Stimulated activated CD4-positive, alpha-beta T cell treated with anti-CD3 and anti-CD28 coated beads, TNF-alpha, amount 100 ng/mL, for 48 hours (primary cell): Measurements from ENCODE around the gene TMEM205.

Experiments
- DNase-seq, 3 donors: peaks; one replicate each; pipeline ENCODE4 v3.0.0-alpha.2; 2020; ENCODE audit warnings: low read depth in 3 of 3

TMEM205 gene

GRCh38 chr19:11299946-11300810, 45.9 kb downstream of the TMEM205 start:
- no peak for DNase-seq

DNA sequence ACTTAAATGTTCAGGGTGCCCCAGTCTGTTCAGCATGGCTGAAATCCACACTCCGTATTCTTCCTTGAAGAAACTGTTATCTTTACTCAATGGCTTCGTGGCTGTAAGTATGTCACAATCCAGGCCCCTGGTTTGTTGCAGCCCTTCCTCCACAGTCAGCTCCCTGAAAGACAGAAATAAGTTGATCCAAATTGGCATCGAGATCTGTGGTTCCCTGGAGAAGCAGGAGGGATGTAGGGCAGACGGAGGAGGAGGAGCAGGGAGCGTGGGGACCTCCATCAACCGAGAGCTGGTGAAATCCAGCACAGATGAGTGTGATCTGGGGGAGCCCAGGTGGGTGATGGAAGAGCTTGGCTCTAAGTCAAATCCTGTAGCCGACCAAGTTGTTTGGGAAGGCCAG, 49.8 kb downstream of the TMEM205 start:
- DNase-seq, result no peak

DNA sequence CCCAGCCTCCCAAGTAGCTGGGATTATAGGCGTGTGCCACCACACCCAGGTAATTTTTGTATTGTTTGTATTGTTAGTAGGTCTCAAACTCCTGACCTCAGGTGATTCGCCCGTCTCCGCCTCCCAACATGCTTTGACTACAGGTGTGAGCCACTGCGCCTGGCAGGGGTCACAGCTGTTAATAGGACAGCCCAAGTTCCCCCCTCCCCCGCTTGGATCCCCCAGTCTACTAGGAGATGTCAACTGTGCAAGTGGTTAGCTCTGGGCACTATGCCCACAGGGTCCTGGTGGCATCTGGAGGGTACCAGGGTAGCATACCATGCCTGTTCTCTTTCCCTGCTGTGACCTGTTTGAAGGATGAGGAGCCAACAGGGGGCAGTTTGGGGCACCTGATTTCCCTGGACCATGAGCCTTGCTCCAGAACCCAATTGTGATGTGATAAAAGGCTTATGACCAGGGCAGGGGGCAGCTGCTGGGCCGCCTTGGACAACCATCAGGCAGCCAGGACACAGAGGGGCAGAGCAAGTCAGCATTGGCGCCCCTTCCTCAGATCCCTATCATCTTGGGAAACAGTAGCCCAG, 50.3 kb downstream of the TMEM205 start, which contains the start of gene TSPAN16:
Gene TSPAN16, plus strand, starts transcription at position 496 of the 581 bp plus-strand sequence. CDS start 138 bp downstream, outside the sequence.
- DNase-seq, result no peak

GRCh38 chr19:11295180-11295579, 50.9 kb downstream of the TMEM205 start:
- DNase-seq, result no peak

DNA sequence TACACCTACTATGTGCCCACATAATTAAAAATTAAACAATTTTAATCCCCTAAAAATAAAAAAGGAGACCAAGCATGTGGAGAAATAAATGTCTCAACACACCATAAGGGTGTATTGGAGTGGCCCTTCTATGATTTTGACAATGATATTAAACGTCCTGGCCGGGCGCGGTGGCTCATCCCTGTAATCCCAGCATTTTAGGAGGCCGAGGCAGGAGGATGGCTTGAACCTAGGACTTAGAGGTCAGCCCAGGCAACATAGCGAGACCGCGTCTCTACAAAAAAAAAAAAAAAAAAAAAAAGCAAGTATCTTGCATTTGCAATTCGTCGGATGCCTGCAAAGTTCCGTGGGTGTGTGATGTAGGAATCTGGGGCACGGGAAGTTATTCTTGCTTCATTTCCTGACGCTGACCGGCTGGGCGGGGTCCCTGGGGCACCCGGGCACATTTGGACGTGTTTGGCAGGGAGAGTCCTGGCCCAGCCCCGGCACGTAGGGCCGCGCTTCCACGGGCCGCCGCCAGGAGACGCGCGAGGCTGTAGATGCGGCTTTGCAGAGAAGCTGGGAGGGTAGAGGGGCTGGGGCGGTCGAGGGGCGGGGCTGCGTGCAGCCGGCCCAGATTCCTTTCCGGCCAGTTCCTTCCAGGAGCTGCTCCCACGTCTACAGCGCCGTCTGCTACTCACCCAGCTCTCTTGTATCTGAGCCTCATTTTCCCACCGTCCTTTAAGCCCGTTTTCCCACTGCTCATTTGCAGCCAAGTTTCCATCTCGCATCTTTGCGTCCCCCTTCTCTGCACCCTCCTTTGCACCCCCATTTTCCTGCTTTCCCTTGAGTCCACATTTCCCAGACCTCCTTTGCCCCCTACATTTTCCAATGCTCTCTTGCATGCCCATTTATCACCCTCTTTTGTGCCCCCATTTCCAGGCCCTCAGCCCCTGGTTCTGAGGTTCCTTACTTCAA, 52.4 kb downstream of the TMEM205 start:
- DNase-seq, result peak; percentile 67 to 71 (median 69)
